Stimulated activated effector memory CD8-positive, alpha-beta T cell treated with anti-CD3 and anti-CD28 coated beads, Interleukin-12 subunit alpha, Interleukin-12 subunit beta, amount 100 ng/mL, for 72 hours (primary cell): ENCODE measurements around the gene WBP11.
"Not testable (repeated sequence)": the region's sequence is repeated elsewhere in the genome, so short reads cannot be mapped to it uniquely, and the experiment has no call there.

ENCODE experiments used
- ATAC-seq: fragments of 150-1000 bp; cut with Tn5 transposase; 2 replicates; pipeline ENCODE4 v1.10.0; 2021
- DNase-seq, 2 donors: peaks; one replicate each; pipeline ENCODE4 v3.0.0; 2021 to 2022; ENCODE audit warnings: low spot score in 2 of 2
- H3K27ac Mint-ChIP-seq: one replicate; pipeline ENCODE4 v1.8.0; 2022; ENCODE audit warnings: mild to moderate bottlenecking, mixed read lengths
- H3K36me3 Mint-ChIP-seq: one replicate; pipeline ENCODE4 v1.8.0; 2022; ENCODE audit warnings: mild to moderate bottlenecking, mixed read lengths
- H3K4me1 Mint-ChIP-seq: one replicate; pipeline ENCODE4 v1.8.0; 2022; ENCODE audit warnings: mixed read lengths
- H3K4me3 Mint-ChIP-seq: one replicate; pipeline ENCODE4 v1.8.0; 2022; ENCODE audit warnings: mild to moderate bottlenecking, mixed read lengths
- H3K9me3 Mint-ChIP-seq: one replicate; pipeline ENCODE4 v1.8.0; 2022; ENCODE audit warnings: mixed read lengths

Gene WBP11

GRCh38 chr12:14770496-14771461, 32.5 kb downstream of the WBP11 start:
- H3K9me3 Mint-ChIP-seq: peaks cover 3% of the 10 kb centered on the region
- H3K4me3 Mint-ChIP-seq: peak overlapping the region; percentile 100
- peak overlapping the region; percentile 99 for H3K27ac Mint-ChIP-seq
- peaks cover 53% of the 10 kb centered on the region for H3K4me1 Mint-ChIP-seq
- peak; percentile 93 to 99 for DNase-seq
- peaks cover 83% of the 10 kb centered on the region for H3K36me3 Mint-ChIP-seq
- peak; percentile 66 for ATAC-seq

GRCh38 chr12:14769969-14770495, 33.2 kb downstream of the WBP11 start:
- peaks cover 47% of the 10 kb centered on the region for H3K4me1 Mint-ChIP-seq
- H3K9me3 Mint-ChIP-seq: peaks cover 6% of the 10 kb centered on the region
- peaks cover 81% of the 10 kb centered on the region for H3K36me3 Mint-ChIP-seq
- peak; percentile 65 for ATAC-seq
- H3K27ac Mint-ChIP-seq: peak overlapping the region; percentile 99
- H3K4me3 Mint-ChIP-seq: peak overlapping the region; percentile 100
- peak; percentile 81 to 93 for DNase-seq

- ATAC-seq: peak; percentile 0
- no peak for DNase-seq
- H3K4me1 Mint-ChIP-seq: peaks cover 42% of the 10 kb centered on the region
These were observed 33.8 kb downstream of the WBP11 start for GRCh38 chr12:14769466-14769968.

GRCh38 chr12:14768823-14769405, 34.4 kb downstream of the WBP11 start:
- peaks cover 39% of the 10 kb centered on the region for H3K4me1 Mint-ChIP-seq

More at GRCh38 chr12:14769466-14769968, 33.8 kb downstream of the WBP11 start:
- Mint-ChIP-seq H3K9me3 (peaks cover 6% of the 10 kb centered on the region), H3K27ac (peak overlapping the region; percentile 99), H3K4me3 (peak overlapping the region; percentile 100), H3K36me3 (peaks cover 80% of the 10 kb centered on the region)

GRCh38 chr12:14767617-14768016, 35.7 kb downstream of the WBP11 start:
- peak overlapping the region; percentile 99 for H3K27ac Mint-ChIP-seq
- peaks cover 39% of the 10 kb centered on the region for H3K4me1 Mint-ChIP-seq
- peaks cover 78% of the 10 kb centered on the region for H3K36me3 Mint-ChIP-seq
- DNase-seq (no peak), ATAC-seq (no peak)
- peak overlapping the region; percentile 100 for H3K4me3 Mint-ChIP-seq
- peaks cover 6% of the 10 kb centered on the region for H3K9me3 Mint-ChIP-seq

More at GRCh38 chr12:14768823-14769405, 34.4 kb downstream of the WBP11 start:
- Mint-ChIP-seq H3K4me3 (peak overlapping the region; percentile 100), H3K36me3 (peaks cover 80% of the 10 kb centered on the region), H3K27ac (peak overlapping the region; percentile 99), H3K9me3 (peaks cover 6% of the 10 kb centered on the region)
- peak; percentile 24 for ATAC-seq
- DNase-seq: peak; percentile 17 to 72

- Mint-ChIP-seq H3K4me1 (peaks cover 32% of the 10 kb centered on the region), H3K27ac (no peak overlapping the region), H3K36me3 (peaks cover 71% of the 10 kb centered on the region), H3K9me3 (peaks cover 6% of the 10 kb centered on the region), H3K4me3 (peak overlapping the region; percentile 100)
- no peak for ATAC-seq
- DNase-seq: no peak
These were observed 36.5 kb downstream of the WBP11 start for GRCh38 chr12:14766649-14767215.

GRCh38 chr12:14766020-14766419, 37.3 kb downstream of the WBP11 start:
- H3K4me3 Mint-ChIP-seq, H3K27ac Mint-ChIP-seq, ATAC-seq, DNase-seq, H3K9me3 Mint-ChIP-seq: not testable (repeated sequence)
- H3K4me1 Mint-ChIP-seq: peaks cover 30% of the 10 kb centered on the region
- peaks cover 64% of the 10 kb centered on the region for H3K36me3 Mint-ChIP-seq

GRCh38 chr12:14765398-14765797, 37.9 kb downstream of the WBP11 start:
- Mint-ChIP-seq H3K4me3 (no peak overlapping the region), H3K4me1 (peaks cover 30% of the 10 kb centered on the region), H3K27ac (no peak overlapping the region), H3K36me3 (peaks cover 57% of the 10 kb centered on the region), H3K9me3 (peaks cover 6% of the 10 kb centered on the region)
- ATAC-seq: no peak
- DNase-seq: no peak

- DNase-seq, H3K4me3 Mint-ChIP-seq, ATAC-seq, H3K9me3 Mint-ChIP-seq, H3K27ac Mint-ChIP-seq: not testable (repeated sequence)
- H3K36me3 Mint-ChIP-seq: peaks cover 11% of the 10 kb centered on the region
- H3K4me1 Mint-ChIP-seq: peaks cover 18% of the 10 kb centered on the region
These were observed 43.5 kb downstream of the WBP11 start for GRCh38 chr12:14759711-14760280.

GRCh38 chr12:14756334-14757143, 46.7 kb downstream of the WBP11 start:
- Mint-ChIP-seq H3K4me1 (peaks cover 12% of the 10 kb centered on the region), H3K36me3 (no peaks in the 10 kb centered on the region), H3K4me3 (no peak overlapping the region), H3K9me3 (peaks cover 5% of the 10 kb centered on the region), H3K27ac (no peak overlapping the region)
- DNase-seq: no peak
- no peak for ATAC-seq

GRCh38 chr12:14751986-14752385, 51.3 kb downstream of the WBP11 start:
- Mint-ChIP-seq H3K27ac (no peak overlapping the region), H3K9me3 (peaks cover 2% of the 10 kb centered on the region)

GRCh38 chr12:14743061-14743460, 60.2 kb downstream of the WBP11 start:
- no peak for ATAC-seq
- no peak for DNase-seq
- H3K9me3 Mint-ChIP-seq: peaks cover 6% of the 10 kb centered on the region
- peaks cover 7% of the 10 kb centered on the region for H3K36me3 Mint-ChIP-seq
- H3K4me1 Mint-ChIP-seq: peaks cover 5% of the 10 kb centered on the region
- no peak overlapping the region for H3K27ac Mint-ChIP-seq
- H3K4me3 Mint-ChIP-seq: no peak overlapping the region

More at GRCh38 chr12:14751986-14752385, 51.3 kb downstream of the WBP11 start:
- H3K4me1 Mint-ChIP-seq: peaks cover 11% of the 10 kb centered on the region
- H3K4me3 Mint-ChIP-seq: no peak overlapping the region
- ATAC-seq: no peak
- peaks cover 6% of the 10 kb centered on the region for H3K36me3 Mint-ChIP-seq
- DNase-seq: no peak

GRCh38 chr12:14741942-14742341, 61.3 kb downstream of the WBP11 start:
- Mint-ChIP-seq H3K4me3 (no peak overlapping the region), H3K27ac (peak overlapping the region; percentile 33), H3K36me3 (peaks cover 7% of the 10 kb centered on the region), H3K9me3 (peaks cover 4% of the 10 kb centered on the region), H3K4me1 (no peaks in the 10 kb centered on the region)
- no peak for DNase-seq
- no peak for ATAC-seq

- ATAC-seq (no peak), DNase-seq (no peak)
- peaks cover 7% of the 10 kb centered on the region for H3K36me3 Mint-ChIP-seq
- H3K9me3 Mint-ChIP-seq: peaks cover 4% of the 10 kb centered on the region
- no peaks in the 10 kb centered on the region for H3K4me1 Mint-ChIP-seq
- peak overlapping the region; percentile 33 for H3K27ac Mint-ChIP-seq
- H3K4me3 Mint-ChIP-seq: no peak overlapping the region
These were observed 62.1 kb downstream of the WBP11 start for GRCh38 chr12:14741153-14741552.
